Measurements from ENCODE around the gene TMEM63C.
A peak's percentile ranks its signal among the peaks of the same experiment; 100 is the strongest.

TMEM63C gene

GRCh38 chr14:77181603-77182437, at the start of gene TMEM63C:
Gene TMEM63C, plus strand, starts transcription at chr14:77181798. Its CDS starts 37,016 bp downstream, at chr14:77218814.
- peak; percentile 90 for DNase-seq

GRCh38 chr14:77131871-77132486, 49.6 kb upstream of the TMEM63C start:
- no peak for DNase-seq

- peak; percentile 74 for DNase-seq
Measured at GRCh38 chr14:77133720-77134338, 47.8 kb upstream of the TMEM63C start.

GRCh38 chr14:77139022-77139421, 42.6 kb upstream of the TMEM63C start:
- DNase-seq: no peak

GRCh38 chr14:77139540-77140358, 41.8 kb upstream of the TMEM63C start:
- DNase-seq: peak; percentile 72

GRCh38 chr14:77140359-77141213, 41.0 kb upstream of the TMEM63C start:
- DNase-seq: no peak

GRCh38 chr14:77141214-77142004, 40.2 kb upstream of the TMEM63C start, which contains the start of gene ZDHHC22:
Gene ZDHHC22, minus strand, starts transcription at chr14:77141791. Its CDS starts 2,053 bp downstream, at chr14:77139738.
- peak; percentile 93 for DNase-seq

- DNase-seq: no peak
Measured at GRCh38 chr14:77142005-77142800, 39.4 kb upstream of the TMEM63C start.

- peak; percentile 51 for DNase-seq
Measured at GRCh38 chr14:77143071-77143470, 38.5 kb upstream of the TMEM63C start.

- no peak for DNase-seq
Measured at GRCh38 chr14:77144412-77145115, 37.0 kb upstream of the TMEM63C start.

- DNase-seq: no peak
Measured at GRCh38 chr14:77145975-77146740, 35.4 kb upstream of the TMEM63C start.

GRCh38 chr14:77148510-77149231, 32.9 kb upstream of the TMEM63C start:
- DNase-seq: no peak

- peak; percentile 51 for DNase-seq
Measured at GRCh38 chr14:77151245-77151644, 30.4 kb upstream of the TMEM63C start.

GRCh38 chr14:77151918-77152588, 29.5 kb upstream of the TMEM63C start:
- no peak for DNase-seq

GRCh38 chr14:77153802-77154201, 27.8 kb upstream of the TMEM63C start:
- DNase-seq: no peak

GRCh38 chr14:77154421-77154820, 27.2 kb upstream of the TMEM63C start:
- DNase-seq: peak; percentile 43

GRCh38 chr14:77155083-77155482, 26.5 kb upstream of the TMEM63C start:
- DNase-seq: no peak
